HEK293 (cell line): ENCODE results near the gene DDX10.

Source experiments
- CTCF ChIP-seq: fragments of 450-650 bp; formaldehyde crosslinking; IDR thresholded peaks from 2 replicates; pipeline ENCODE4 v1.5.1; 2016; ENCODE audit warnings: missing biosample characterization, missing genetic modification characterization
- IKZF3 ChIP-seq: fragments of 450-650 bp; IDR thresholded peaks from 2 replicates; pipeline ENCODE4 v1.5.0; 2018; ENCODE audit warnings: missing biosample characterization, mild to moderate bottlenecking, missing genetic modification characterization, moderate library complexity
- TCF7L2 ChIP-seq: IDR thresholded peaks from 2 replicates; pipeline ENCODE4 v1.6.1; 2011; ENCODE audit warnings: low read depth, mild to moderate bottlenecking, inconsistent platforms, low read length, moderate library complexity, borderline replicate concordance
- ZNF311 ChIP-seq: fragments of 450-650 bp; formaldehyde crosslinking; IDR thresholded peaks from 2 replicates; pipeline ENCODE4 v1.5.1; 2017; ENCODE audit warnings: missing biosample characterization, missing genetic modification characterization, borderline replicate concordance

- no peak for TF ChIP-seq TCF7L2
- TF ChIP-seq CTCF: peak; percentile 52
- TF ChIP-seq ZNF311: no peak
- no peak for TF ChIP-seq IKZF3 (tag by site-specific recombination)
Observed at GRCh38 chr11:108647701-108648527, 17.0 kb upstream of the DDX10 start.
